Nucleus accumbens (tissue), 56 donors: ENCODE measurements around the gene NMRK1.
A peak's percentile ranks its signal among the peaks of the same experiment; 100 is the strongest.

Experiments
- DNase-seq, 56 donors: peaks; one replicate each; lab custom pipeline; 2025; lab: John Stamatoyannopoulos, UW

NMRK1 gene

GRCh38 chr9:75064307-75065025, 23.5 kb downstream of the NMRK1 start:
- peak in 12 of 56 donors; percentile 2 to 60 (median 23) for DNase-seq

GRCh38 chr9:75063556-75064305, 24.2 kb downstream of the NMRK1 start:
- peak in 4 of 56 donors; percentile 17 to 25 (median 20) for DNase-seq

- DNase-seq = no peak
Measured at GRCh38 chr9:75061169-75061568, 26.8 kb downstream of the NMRK1 start.

- no peak for DNase-seq
Measured at GRCh38 chr9:75054368-75055001, 33.5 kb downstream of the NMRK1 start.

GRCh38 chr9:75053869-75054268, 34.1 kb downstream of the NMRK1 start:
- DNase-seq = no peak

GRCh38 chr9:75051285-75051684, 36.7 kb downstream of the NMRK1 start:
- DNase-seq = no peak

GRCh38 chr9:75047506-75047905, 40.4 kb downstream of the NMRK1 start:
- peak in 4 of 56 donors; percentile 3 to 34 (median 19) for DNase-seq

GRCh38 chr9:75046725-75047345, 41.1 kb downstream of the NMRK1 start:
- no peak for DNase-seq

GRCh38 chr9:75041041-75041440, 46.9 kb downstream of the NMRK1 start:
- no peak for DNase-seq

GRCh38 chr9:75039801-75040200, 48.2 kb downstream of the NMRK1 start:
- DNase-seq = no peak

- DNase-seq = no peak
Measured at GRCh38 chr9:75039009-75039408, 48.9 kb downstream of the NMRK1 start.

GRCh38 chr9:75036793-75037192, 51.2 kb downstream of the NMRK1 start:
- DNase-seq = no peak

- no peak for DNase-seq
Measured at GRCh38 chr9:75033791-75034473, 54.0 kb downstream of the NMRK1 start.

GRCh38 chr9:75027187-75028107, 60.5 kb downstream of the NMRK1 start:
- DNase-seq = peak in 44 of 56 donors; percentile 18 to 76 (median 53)

- DNase-seq = no peak
Measured at GRCh38 chr9:75023846-75024245, 64.1 kb downstream of the NMRK1 start.

- no peak for DNase-seq
Measured at GRCh38 chr9:75019654-75020053, 68.3 kb downstream of the NMRK1 start.

GRCh38 chr9:75019022-75019421, 68.9 kb downstream of the NMRK1 start:
- no peak for DNase-seq

- no peak for DNase-seq
Measured at GRCh38 chr9:75017378-75017777, 70.6 kb downstream of the NMRK1 start.

GRCh38 chr9:75013735-75014134, 74.2 kb downstream of the NMRK1 start:
- DNase-seq = no peak
